22Rv1 (cell line): Measurements from ENCODE around the gene SLC25A51.
"Not testable (repeated sequence)": the region's sequence is repeated elsewhere in the genome, so short reads cannot be mapped to it uniquely, and the experiment has no call there.

Experiments
- H3K27ac ChIP-seq: fragments of 450-650 bp; 2 replicates; pipeline ENCODE4 v1.5.1; 2017
- ZFX ChIP-seq: fragments of 450-650 bp; IDR thresholded peaks from 2 replicates; pipeline ENCODE4 v1.6.1; 2017; ENCODE audit warnings: antibody characterized with exemption, borderline replicate concordance
- TF ChIP-seq, protein P1 (sequence below): fragments of 450-650 bp; IDR thresholded peaks from 2 replicates; pipeline ENCODE4 v1.5.1; 2017; ENCODE audit warnings: mild to moderate bottlenecking

Gene SLC25A51

DNA sequence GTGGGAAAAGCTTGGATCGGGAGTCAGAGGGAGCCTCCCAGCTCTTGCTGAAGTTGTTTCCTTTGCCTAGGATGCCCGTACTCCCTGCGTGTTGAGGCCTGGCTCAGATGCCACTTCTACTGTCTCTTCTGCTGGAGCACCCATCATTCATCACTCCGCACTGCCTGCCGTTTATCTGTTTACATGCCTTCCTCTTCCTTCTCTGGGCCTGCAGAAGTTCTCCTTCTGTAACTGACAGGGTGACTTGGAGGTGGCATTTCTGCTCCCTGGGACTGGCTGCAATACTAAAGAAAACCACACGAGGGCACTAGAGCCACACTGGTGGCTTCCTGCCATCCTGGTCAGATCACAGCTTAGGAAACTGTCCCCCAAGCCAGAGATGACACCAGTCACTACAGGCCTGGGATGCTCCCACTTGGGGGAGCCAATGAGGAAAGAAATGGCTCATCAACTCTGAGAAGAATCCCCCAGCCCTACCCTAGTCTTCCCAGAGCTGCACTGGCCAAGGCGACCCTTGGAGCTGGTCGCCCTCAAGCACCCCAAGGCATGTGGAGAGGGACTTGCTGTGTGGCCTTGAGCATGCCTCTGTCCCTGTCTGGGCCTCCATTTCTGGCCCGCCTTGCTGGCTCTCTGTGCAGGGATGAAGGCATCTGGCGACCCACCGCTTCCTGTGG lies 9.7 kb upstream of the SLC25A51 start:
- H3K27ac ChIP-seq, result no peak overlapping the region
- TF ChIP-seq, protein P1, sequence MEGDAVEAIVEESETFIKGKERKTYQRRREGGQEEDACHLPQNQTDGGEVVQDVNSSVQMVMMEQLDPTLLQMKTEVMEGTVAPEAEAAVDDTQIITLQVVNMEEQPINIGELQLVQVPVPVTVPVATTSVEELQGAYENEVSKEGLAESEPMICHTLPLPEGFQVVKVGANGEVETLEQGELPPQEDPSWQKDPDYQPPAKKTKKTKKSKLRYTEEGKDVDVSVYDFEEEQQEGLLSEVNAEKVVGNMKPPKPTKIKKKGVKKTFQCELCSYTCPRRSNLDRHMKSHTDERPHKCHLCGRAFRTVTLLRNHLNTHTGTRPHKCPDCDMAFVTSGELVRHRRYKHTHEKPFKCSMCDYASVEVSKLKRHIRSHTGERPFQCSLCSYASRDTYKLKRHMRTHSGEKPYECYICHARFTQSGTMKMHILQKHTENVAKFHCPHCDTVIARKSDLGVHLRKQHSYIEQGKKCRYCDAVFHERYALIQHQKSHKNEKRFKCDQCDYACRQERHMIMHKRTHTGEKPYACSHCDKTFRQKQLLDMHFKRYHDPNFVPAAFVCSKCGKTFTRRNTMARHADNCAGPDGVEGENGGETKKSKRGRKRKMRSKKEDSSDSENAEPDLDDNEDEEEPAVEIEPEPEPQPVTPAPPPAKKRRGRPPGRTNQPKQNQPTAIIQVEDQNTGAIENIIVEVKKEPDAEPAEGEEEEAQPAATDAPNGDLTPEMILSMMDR, result peak; percentile 94
- no peak for TF ChIP-seq ZFX

DNA sequence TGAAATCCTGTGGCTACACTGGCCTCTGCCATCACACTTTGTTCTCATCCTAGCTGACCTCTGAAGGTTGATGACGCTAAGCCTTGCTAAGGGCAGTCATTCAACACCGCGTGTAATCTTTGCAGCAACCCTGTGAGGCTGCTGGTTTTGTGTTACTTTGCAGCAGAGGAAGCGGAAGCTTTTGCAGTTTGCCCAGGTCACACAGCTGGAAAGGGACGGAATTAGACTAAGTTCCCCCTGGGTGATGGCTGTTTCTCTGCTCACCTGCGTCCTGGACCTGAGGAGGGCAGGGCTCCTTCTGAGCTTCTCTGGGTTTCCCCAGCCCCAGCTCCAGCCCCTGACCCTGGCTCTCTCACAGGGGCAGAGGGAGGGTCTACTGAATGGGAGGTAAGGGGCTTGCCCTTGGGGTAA lies 7.3 kb upstream of the SLC25A51 start:
- TF ChIP-seq, protein P1, result no peak
- no peak for TF ChIP-seq ZFX

DNA sequence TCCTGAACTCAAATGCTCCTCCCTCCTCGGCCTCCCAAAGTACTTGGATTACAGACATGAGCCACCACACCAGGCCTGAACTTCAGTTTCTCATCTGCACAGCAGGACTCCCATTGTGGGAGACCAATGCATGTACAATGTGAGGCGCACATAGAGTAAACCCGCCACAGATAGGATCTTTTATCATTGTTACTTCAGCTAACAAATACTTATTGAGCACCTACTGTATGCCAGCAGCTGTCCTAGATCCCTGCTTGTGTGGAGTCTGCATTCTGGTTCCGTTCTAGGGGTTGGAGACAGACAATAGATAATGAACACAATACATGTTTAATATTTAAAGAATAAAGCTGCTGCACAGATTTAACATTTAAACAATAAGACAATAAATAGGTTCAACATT lies 6.3 kb upstream of the SLC25A51 start:
- no peak overlapping the region for H3K27ac ChIP-seq
- TF ChIP-seq, protein P1, result no peak
- no peak for TF ChIP-seq ZFX

More for the DNA sequence above, 7.3 kb upstream of the SLC25A51 start:
- no peak overlapping the region for H3K27ac ChIP-seq

DNA sequence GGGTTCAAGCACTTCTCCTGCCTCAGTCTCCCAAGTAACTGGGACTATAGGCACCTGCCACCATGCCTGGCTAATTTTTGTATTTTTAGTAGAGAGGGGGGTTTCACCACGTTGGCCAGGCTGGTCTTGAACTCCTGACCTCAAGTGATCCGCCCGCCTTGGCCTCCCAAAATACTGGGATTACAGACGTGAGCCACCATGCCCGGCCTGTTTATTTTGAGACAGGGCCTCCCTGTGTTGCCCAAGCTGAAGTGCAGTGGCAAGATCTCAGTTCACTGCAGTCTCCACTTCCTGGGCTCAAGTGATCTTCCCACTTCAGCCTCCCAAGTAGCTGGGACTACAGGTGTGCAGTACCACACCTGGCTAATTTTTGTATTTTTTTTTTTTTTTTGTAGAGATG lies 5.9 kb upstream of the SLC25A51 start:
- not testable (repeated sequence) for H3K27ac ChIP-seq

DNA sequence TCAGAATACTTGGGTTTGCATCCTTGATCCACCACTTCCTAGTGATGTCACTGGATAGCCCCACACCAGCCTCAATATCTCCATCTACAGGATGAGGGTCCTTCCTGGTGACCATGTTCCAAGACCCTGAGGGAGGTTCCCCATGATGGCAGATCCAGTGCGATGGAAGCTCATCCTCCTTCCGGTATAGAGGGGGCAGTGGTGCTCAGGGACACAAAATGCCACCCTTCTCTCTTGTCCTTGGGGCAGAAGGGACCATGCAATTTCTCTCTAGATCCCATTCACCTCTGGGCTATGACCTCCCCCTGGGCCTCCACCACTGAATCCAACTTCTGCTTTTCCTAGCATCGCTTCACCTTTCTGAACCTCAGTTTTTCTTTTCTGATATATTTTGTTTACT lies 5.4 kb upstream of the SLC25A51 start:
- H3K27ac ChIP-seq, result no peak overlapping the region
- no peak for TF ChIP-seq ZFX
- TF ChIP-seq, protein P1, result no peak

DNA sequence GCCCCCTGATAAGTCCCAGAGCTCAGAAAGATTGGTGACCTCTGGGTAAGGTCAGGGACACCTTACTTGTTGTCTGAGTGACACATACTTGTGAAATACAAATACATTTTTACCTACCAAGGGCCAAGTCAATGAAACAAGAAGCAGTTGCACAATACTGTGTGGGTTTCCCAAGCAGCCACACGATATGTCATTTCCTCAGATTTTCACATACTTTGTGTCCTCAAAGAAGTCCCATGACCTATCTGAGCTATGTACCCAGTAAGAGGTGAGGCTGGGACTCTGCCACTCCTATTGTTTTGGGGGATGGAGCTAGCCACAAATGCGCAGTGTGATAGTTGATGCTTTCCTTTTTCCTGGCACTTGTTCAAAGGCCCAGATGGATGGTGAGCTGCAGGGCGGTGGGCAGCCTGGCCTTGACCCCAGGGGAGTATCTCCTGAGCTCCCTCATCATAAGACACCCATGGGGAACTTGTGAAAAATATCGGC lies 4.8 kb upstream of the SLC25A51 start:
- TF ChIP-seq ZFX, result no peak
- TF ChIP-seq, protein P1, result no peak
- no peak overlapping the region for H3K27ac ChIP-seq

DNA sequence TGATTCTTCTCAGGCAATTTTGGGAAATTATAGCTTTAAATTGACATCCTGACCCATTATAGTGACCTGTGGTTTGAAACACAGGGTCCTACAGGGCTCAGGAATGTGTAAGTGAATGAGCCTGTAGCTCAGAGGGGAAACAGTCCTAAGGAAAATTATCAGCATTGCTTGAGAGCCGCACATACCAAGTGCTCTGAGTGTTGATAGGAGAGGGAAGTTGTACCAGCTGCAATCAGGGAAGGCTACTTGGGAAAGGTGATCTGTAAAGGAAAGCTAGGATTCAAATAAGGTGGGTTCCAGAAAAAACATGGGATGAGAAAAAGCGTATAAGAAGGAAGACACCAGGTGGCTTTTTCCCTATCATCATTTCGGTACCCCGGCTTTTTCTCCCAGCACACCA lies 4.4 kb upstream of the SLC25A51 start:
- TF ChIP-seq, protein P1, result no peak
- TF ChIP-seq ZFX, result no peak
- no peak overlapping the region for H3K27ac ChIP-seq
